GM12878 (cell line): ENCODE measurements around the gene MUC21. TPM values are rescaled to one million over a fixed set of nuclear protein-coding genes. Genes with fewer than 3 reads are reported as not detected.
A peak's percentile ranks its signal among the peaks of the same experiment; 100 is the strongest.

ENCODE experiments used
- BMI1 ChIP-seq: fragments of 450-650 bp; IDR thresholded peaks from 2 replicates; pipeline ENCODE4 v1.6.1; 2016; ENCODE audit warnings: mild to moderate bottlenecking, moderate library complexity, borderline replicate concordance
- EP300 ChIP-seq, 2 experiments: fragments of 150-350 bp in 1 of 2; IDR thresholded peaks; 2 replicates each; pipeline ENCODE4 v1.6.1; 2011 to 2012; ENCODE audit warnings: low read depth in 2 of 2, low read length in 2 of 2, borderline replicate concordance in 1 of 2, improper control_type of control experiment in 1 of 2, inconsistent platforms in 1 of 2; ENCODE audit not compliant: control insufficient read depth in 1 of 2
- ETV6 ChIP-seq, 2 experiments: fragments of 450-650 bp in 1 of 2; IDR thresholded peaks in 1 of 2; conservative IDR thresholded peaks in 1 of 2; 2 replicates each; pipeline ENCODE4 v1.6.1; 2014; ENCODE audit warnings: antibody characterized with exemption in 1 of 2, borderline replicate concordance in 1 of 2, low read depth in 1 of 2, mild to moderate bottlenecking in 1 of 2, moderate library complexity in 1 of 2
- EZH2 ChIP-seq: IDR thresholded peaks from 2 replicates; pipeline ENCODE4 v1.6.1; 2012; ENCODE audit warnings: low read depth, mild to moderate bottlenecking, control low read depth, inconsistent platforms, low read length, borderline replicate concordance; ENCODE audit not compliant: control insufficient read depth
- GATAD2B ChIP-seq: fragments of 450-650 bp; conservative IDR thresholded peaks from 2 replicates; pipeline ENCODE4 v1.6.1; 2017; ENCODE audit warnings: low read depth, mild to moderate bottlenecking, moderate library complexity
- HCFC1 ChIP-seq: fragments of 150-350 bp; IDR thresholded peaks from 2 replicates; pipeline ENCODE4 v1.6.1; 2014; ENCODE audit warnings: low read length
- IRF4 ChIP-seq: IDR thresholded peaks from 2 replicates; pipeline ENCODE4 v1.6.1; 2011; ENCODE audit warnings: low read depth, low read length
- MTA2 ChIP-seq: fragments of 450-650 bp; IDR thresholded peaks from 2 replicates; pipeline ENCODE4 v1.6.1; 2016; ENCODE audit warnings: low read depth, mild to moderate bottlenecking, moderate library complexity
- MYB ChIP-seq: fragments of 150-350 bp; IDR thresholded peaks from 2 replicates; pipeline ENCODE4 v1.6.1; 2014; ENCODE audit warnings: mild to moderate bottlenecking, low read depth, low read length, borderline replicate concordance
- NFYB ChIP-seq: IDR thresholded peaks from 2 replicates; pipeline ENCODE4 v1.6.1; 2011; ENCODE audit warnings: low read depth, mild to moderate bottlenecking, low read length, improper control_type of control experiment, moderate library complexity; ENCODE audit not compliant: insufficient read depth
- NR2C1 ChIP-seq: fragments of 450-650 bp; IDR thresholded peaks from 2 replicates; pipeline ENCODE4 v1.6.1; 2017; ENCODE audit warnings: antibody characterized with exemption, mild to moderate bottlenecking, moderate library complexity
- NR2F1 ChIP-seq: fragments of 450-650 bp; conservative IDR thresholded peaks from 2 replicates; pipeline ENCODE4 v1.6.1; 2017; ENCODE audit warnings: mild to moderate bottlenecking
- PML ChIP-seq: IDR thresholded peaks from 2 replicates; pipeline ENCODE4 v1.6.1; 2012; ENCODE audit warnings: low read length, inconsistent platforms
- POLR2A ChIP-seq: IDR thresholded peaks from 2 replicates; pipeline ENCODE4 v1.6.1; 2011; ENCODE audit warnings: low read depth, mild to moderate bottlenecking, low read length
- POLR2AphosphoS5 ChIP-seq: IDR thresholded peaks from 2 replicates; pipeline ENCODE4 v1.6.1; 2011; ENCODE audit warnings: mild to moderate bottlenecking, low read length, inconsistent platforms
- REST ChIP-seq: IDR thresholded peaks from 2 replicates; pipeline ENCODE4 v1.6.1; 2012; ENCODE audit warnings: mild to moderate bottlenecking, low read depth, low read length
- SRF ChIP-seq, 2 experiments: IDR thresholded peaks; 2 replicates each; pipeline ENCODE4 v1.6.1; 2011; ENCODE audit warnings: low read depth in 2 of 2, low read length in 2 of 2, mild to moderate bottlenecking in 1 of 2, moderate library complexity in 1 of 2
- USF1 ChIP-seq: IDR thresholded peaks from 2 replicates; pipeline ENCODE4 v1.6.1; 2011; ENCODE audit warnings: borderline replicate concordance, low read depth, mild to moderate bottlenecking, moderate library complexity, mixed read lengths, low read length; ENCODE audit not compliant: insufficient read depth; ENCODE audit errors: extremely low read length
- YBX1 ChIP-seq: fragments of 450-650 bp; IDR thresholded peaks from 2 replicates; pipeline ENCODE4 v1.6.1; 2016; ENCODE audit warnings: antibody characterized with exemption
- ZBED1 ChIP-seq: IDR thresholded peaks from 2 replicates; pipeline ENCODE4 v1.6.1; 2016; ENCODE audit warnings: borderline replicate concordance
- ZNF274 ChIP-seq: IDR thresholded peaks from one replicate; pipeline ENCODE4 v1.8.0; 2011; ENCODE audit not compliant: insufficient read length, insufficient read depth
- polyA plus RNA-seq, 11 experiments: library from polyadenylated mRNA; depleted of rRNA in 4 of 11; unstranded in 6 of 11; stranded (reverse) in 5 of 11; fragments of >200 nt; fragmentation: Nextera tagmentation in 4 of 11; fragmentation: Illumina TruSeq in 1 of 11; extraction: Ambion mirVana in 4 of 11; extraction: Trizol in 1 of 11; gene quantifications; 1 replicate in 1 of 11; 2 replicates in 10 of 11; pipeline versions ENCODE4 v1.2.1 to v1.2.3, GENCODE V29; 2011 to 2016; ENCODE audit warnings: inconsistent platforms in 2 of 11, missing spikeins in 2 of 11, low read depth in 1 of 11
- total RNA-seq, 4 experiments: library from RNA; depleted of rRNA in 3 of 4; stranded (reverse); fragments of >200 nt in 3 of 4; fragmentation: Illumina TruSeq in 1 of 4; extraction: Trizol in 1 of 4; gene quantifications; 2 replicates each; pipeline versions ENCODE4 v1.2.1 to v1.2.3, GENCODE V29; 2013 to 2021
- TF ChIP-seq, protein P1 (sequence below): fragments of 450-650 bp; IDR thresholded peaks from 2 replicates; pipeline ENCODE4 v1.6.1; 2017; ENCODE audit warnings: mild to moderate bottlenecking, moderate library complexity

MUC21 gene
- total and polyA plus RNA-seq, 10 of the 15 experiments (the other 5 are each of a cell fraction or from before 2014, with no cell fraction given), result 0.02 TPM; not detected in 9

DNA sequence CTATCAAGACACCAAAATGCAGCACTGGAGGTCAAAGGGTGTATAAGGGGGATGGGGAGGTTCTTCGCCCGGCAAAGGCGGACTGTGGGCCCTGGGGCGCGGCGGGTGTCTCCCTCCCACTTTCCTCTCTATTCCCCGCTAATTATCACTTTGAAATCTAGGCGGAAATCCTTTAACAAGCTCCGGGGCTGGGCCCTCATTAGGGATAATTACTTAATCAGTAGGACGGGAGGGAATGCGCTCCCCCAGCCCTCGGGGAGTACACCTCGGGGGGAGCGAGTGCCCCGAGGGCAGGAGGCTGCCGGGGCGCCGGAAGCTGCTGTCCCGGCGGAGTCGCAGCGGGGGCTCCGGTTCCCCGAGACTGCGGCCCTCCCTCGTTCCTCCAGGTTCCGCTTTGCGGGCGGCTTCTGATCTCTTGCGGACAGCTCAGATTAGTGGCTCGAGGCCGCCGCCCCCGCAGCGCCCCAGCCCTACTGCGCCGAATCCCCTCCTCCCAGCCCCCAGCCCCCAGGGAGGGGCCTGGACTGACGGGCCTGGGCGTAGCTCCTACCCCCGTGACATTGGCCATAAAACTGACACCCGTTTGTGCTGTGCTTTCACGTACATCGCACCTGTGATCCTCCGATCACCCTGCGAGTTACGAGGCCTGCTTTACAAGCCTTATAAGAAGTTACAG lies 28.0 kb upstream of the MUC21 start (continued):
- TF ChIP-seq HCFC1, result peak; percentile 57; the same call in 1 of the 2 replicates
- TF ChIP-seq NR2C1, result peak; percentile 34
- no peak for TF ChIP-seq ETV6 (conservative IDR thresholded peaks at IDR 0.05 in 1 of 2, IDR thresholded peaks at IDR 0.05 in 1 of 2; ENCODE audit: borderline replicate concordance in 1 of 2, low read depth in 1 of 2)
- TF ChIP-seq ZBED1, result 0 out of 2 replicates have a peak, but pooled peaks have one; percentile 46
- no peak for TF ChIP-seq YBX1
- TF ChIP-seq POLR2A, result peak; percentile 77
- no peak for TF ChIP-seq ZNF274
- TF ChIP-seq, protein P1, sequence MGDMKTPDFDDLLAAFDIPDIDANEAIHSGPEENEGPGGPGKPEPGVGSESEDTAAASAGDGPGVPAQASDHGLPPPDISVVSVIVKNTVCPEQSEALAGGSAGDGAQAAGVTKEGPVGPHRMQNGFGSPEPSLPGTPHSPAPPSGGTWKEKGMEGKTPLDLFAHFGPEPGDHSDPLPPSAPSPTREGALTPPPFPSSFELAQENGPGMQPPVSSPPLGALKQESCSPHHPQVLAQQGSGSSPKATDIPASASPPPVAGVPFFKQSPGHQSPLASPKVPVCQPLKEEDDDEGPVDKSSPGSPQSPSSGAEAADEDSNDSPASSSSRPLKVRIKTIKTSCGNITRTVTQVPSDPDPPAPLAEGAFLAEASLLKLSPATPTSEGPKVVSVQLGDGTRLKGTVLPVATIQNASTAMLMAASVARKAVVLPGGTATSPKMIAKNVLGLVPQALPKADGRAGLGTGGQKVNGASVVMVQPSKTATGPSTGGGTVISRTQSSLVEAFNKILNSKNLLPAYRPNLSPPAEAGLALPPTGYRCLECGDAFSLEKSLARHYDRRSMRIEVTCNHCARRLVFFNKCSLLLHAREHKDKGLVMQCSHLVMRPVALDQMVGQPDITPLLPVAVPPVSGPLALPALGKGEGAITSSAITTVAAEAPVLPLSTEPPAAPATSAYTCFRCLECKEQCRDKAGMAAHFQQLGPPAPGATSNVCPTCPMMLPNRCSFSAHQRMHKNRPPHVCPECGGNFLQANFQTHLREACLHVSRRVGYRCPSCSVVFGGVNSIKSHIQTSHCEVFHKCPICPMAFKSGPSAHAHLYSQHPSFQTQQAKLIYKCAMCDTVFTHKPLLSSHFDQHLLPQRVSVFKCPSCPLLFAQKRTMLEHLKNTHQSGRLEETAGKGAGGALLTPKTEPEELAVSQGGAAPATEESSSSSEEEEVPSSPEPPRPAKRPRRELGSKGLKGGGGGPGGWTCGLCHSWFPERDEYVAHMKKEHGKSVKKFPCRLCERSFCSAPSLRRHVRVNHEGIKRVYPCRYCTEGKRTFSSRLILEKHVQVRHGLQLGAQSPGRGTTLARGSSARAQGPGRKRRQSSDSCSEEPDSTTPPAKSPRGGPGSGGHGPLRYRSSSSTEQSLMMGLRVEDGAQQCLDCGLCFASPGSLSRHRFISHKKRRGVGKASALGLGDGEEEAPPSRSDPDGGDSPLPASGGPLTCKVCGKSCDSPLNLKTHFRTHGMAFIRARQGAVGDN, result 0 out of 2 replicates have a peak, but pooled peaks have one; percentile 34
- no peak for TF ChIP-seq NFYB
- no peak for TF ChIP-seq IRF4
- peak in 1 of 2 experiments; percentile 31; a peak in 1 of 4 replicates for TF ChIP-seq EP300 (IDR thresholded peaks at IDR 0.05; ENCODE audit: borderline replicate concordance in 1 of 2, control insufficient read depth in 1 of 2, low read depth in 2 of 2, low read length in 2 of 2)
- TF ChIP-seq MTA2, result peak; percentile 54; the same call in 1 of the 2 replicates
- TF ChIP-seq EZH2, result no peak
- peak; percentile 65 for TF ChIP-seq GATAD2B
- peak; percentile 44; the same call in 1 of the 2 replicates for TF ChIP-seq BMI1
- TF ChIP-seq USF1, result no peak
- no peak for TF ChIP-seq MYB
- 0 out of 2 replicates have a peak, but pooled peaks have one; percentile 31 for TF ChIP-seq REST
- peak; percentile 60; the same call in 1 of the 2 replicates for TF ChIP-seq POLR2AphosphoS5
- TF ChIP-seq PML, result peak; percentile 36; the same call in 1 of the 2 replicates
- TF ChIP-seq NR2F1, result peak; percentile 59
- peak in 1 of 2 experiments; percentile 80; a peak in 2 of 4 replicates for TF ChIP-seq SRF (IDR thresholded peaks at IDR 0.05; ENCODE audit: low read depth in 2 of 2, low read length in 2 of 2)
